ENCODE data around the gene TBC1D16.

TBC1D16 gene

DNA sequence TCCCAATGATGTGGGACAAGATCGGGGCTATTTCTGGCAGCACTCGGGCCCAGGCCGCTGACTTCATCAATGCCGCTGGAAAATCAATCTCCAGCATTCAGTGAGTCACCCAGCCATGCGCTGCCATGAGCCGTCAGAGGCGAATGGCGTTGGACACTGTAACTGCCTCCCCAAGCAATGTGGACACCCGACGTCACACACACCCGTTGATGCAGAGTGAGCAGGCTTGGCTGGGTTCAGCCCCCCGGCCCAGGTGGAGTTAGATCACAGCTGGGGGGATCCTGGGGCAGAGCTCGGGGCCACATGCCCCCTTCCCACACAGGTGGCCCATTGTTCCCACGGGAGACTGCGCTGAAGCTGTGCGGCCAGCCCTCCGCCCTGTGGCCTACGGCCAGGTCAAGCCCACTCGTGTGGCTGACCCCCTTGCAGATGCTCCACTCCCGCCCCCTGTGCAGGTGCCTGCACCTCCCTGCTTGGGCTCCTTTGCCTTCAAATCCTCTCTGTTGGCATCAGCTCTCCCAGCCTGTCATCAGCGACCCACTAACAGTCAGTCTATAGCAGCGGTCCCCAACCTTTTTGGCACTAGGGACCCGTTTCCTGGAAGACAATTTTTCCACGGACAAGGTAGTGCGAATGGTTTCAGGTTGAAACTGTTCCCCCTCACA lies 89.9 kb downstream of the TBC1D16 start:
- Histone ChIP-seq H3K36me3 (ENCODE audit: control insufficient read depth, insufficient read depth, low read length) (peaks cover 6% of the 10 kb centered on the region), H3K27me3 (ENCODE audit: control insufficient read depth, insufficient read depth, low read length, poor library complexity, severe bottlenecking) (peaks cover 23% of the 10 kb centered on the region), H3K27ac (ENCODE audit: insufficient read depth, low read depth, low read length, poor library complexity, severe bottlenecking) (no peak overlapping the region), H3K4me1 (ENCODE audit: control insufficient read depth, insufficient read depth, low read length) (peaks cover 23% of the 10 kb centered on the region), H3K4me3 (ENCODE audit: insufficient read depth, low read depth, low read length) (no peak overlapping the region), H3K9me3 (ENCODE audit: control insufficient read depth, low read length) (no peaks in the 10 kb centered on the region)
- 94 to 96% methylated on average over 25 of the region's 25 CpGs for WGBS, 2 experiments

DNA sequence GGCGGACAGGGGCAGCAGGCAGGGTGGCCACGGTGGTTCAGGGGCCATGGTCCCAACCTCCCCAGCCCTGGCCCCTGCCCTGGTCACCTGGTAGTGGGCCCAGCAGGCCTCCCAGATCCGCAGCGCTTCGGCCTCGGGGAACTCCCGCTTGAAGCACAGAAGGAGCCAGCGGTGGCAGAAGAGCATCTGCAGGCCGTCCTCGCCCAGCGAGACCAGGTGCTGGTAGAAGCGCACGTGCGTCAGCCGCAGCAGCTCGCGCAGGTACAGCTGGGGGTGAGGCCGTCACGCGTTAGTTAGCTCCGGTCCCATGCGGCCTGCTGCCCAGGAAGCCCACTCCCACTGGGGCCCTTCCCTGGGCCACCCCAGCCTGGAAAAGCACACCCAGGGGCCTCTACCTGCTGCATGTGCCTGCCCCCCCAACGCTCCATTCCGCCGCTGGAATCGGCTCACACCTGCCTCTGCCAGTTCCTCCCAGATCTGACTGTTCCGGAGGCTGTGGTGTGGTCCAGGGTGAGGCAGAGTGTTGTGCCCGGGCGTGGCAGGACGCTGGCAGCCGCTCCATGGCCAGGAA lies 90.8 kb downstream of the TBC1D16 start:
- 94 to 95% methylated on average over 31 of the region's 31 CpGs for WGBS, 2 experiments
- Histone ChIP-seq H3K9me3 (ENCODE audit: control insufficient read depth, low read length) (no peaks in the 10 kb centered on the region), H3K27ac (ENCODE audit: insufficient read depth, low read depth, low read length, poor library complexity, severe bottlenecking) (no peak overlapping the region), H3K4me3 (ENCODE audit: insufficient read depth, low read depth, low read length) (no peak overlapping the region), H3K27me3 (ENCODE audit: control insufficient read depth, insufficient read depth, low read length, poor library complexity, severe bottlenecking) (peaks cover 15% of the 10 kb centered on the region), H3K36me3 (ENCODE audit: control insufficient read depth, insufficient read depth, low read length) (peaks cover 7% of the 10 kb centered on the region), H3K4me1 (ENCODE audit: control insufficient read depth, insufficient read depth, low read length) (peaks cover 16% of the 10 kb centered on the region)

DNA sequence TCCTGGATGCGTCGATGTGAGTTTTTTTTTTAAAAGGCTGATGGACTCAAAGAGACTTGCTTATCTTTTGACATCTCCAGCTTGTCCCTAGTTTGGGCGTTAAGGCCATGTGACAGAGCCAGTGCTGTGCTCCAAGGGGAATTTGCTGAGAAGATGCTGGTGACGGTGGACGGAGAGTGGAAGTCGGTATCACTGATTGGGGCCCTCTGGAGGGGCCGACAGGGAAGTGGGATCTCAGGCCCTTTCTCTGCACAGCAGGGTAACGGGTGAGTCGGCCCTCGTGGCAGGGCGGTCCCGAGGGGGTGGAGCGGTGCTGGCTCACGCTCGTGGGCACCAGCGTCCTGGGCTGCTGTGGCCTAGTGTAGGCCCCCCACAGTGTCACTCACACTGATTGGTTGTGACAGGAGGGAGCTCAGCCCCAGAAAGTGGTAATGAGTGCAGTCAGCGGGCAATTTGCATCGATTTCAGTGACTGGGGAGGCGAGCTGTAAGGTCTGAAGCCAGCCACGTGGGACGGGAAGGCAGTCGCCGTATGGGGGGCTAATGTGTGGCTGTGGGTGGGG lies 91.3 kb downstream of the TBC1D16 start:
- peaks cover 10% of the 10 kb centered on the region for H3K4me1 ChIP-seq (ENCODE audit: control insufficient read depth, insufficient read depth, low read length)
- H3K27ac ChIP-seq (ENCODE audit: insufficient read depth, low read depth, low read length, poor library complexity, severe bottlenecking) = no peak overlapping the region
- 93 to 94% methylated on average over 23 of the region's 23 CpGs for WGBS, 2 experiments
- H3K27me3 ChIP-seq (ENCODE audit: control insufficient read depth, insufficient read depth, low read length, poor library complexity, severe bottlenecking) = peaks cover 10% of the 10 kb centered on the region
- peaks cover 10% of the 10 kb centered on the region for H3K36me3 ChIP-seq (ENCODE audit: control insufficient read depth, insufficient read depth, low read length)
- H3K9me3 ChIP-seq (ENCODE audit: control insufficient read depth, low read length) = no peaks in the 10 kb centered on the region
- no peak overlapping the region for H3K4me3 ChIP-seq (ENCODE audit: insufficient read depth, low read depth, low read length)

DNA sequence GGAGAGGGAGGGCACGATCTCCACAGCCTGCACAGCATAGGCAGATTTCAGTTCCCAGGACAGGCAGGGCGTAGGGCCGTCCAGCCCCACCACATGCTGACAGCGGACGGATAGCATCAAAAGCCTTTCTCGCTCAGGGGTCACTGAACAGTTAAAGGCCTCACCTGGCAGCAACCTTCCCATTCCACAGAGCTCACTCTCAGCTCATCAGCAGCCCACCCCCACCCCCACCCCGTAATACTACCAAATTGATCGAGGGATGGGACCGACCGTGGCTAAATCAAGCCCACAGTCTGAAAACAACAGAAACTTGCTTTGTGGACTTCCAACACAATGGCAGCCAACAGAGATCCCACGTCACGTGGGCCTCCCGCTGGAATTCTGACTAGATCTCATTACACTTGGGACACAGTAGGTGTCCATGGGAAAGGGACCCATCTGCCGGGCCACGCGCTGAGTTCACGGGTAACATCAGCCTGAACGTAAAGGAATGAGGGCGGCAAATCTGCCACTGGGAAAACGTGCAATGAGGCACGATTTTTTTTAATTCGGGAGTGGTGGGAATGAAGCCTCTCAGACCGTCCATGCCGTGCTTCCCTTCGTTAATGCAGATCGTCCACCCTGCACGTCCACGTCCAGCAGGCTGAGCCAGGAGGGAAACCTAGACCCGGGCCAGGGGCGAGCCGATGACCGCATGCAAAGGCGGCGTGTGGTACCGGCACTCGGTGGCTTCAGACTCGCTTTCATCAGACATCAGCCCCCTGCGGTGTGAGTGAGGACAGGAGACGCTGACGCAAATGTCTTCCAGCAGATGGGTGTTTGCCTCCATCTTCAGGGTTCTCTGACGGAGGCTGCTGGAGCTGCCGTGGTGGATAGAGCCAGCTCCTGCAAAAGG lies 92.1 kb downstream of the TBC1D16 start:
- Histone ChIP-seq H3K36me3 (ENCODE audit: control insufficient read depth, insufficient read depth, low read length) (peaks cover 10% of the 10 kb centered on the region), H3K4me3 (ENCODE audit: insufficient read depth, low read depth, low read length) (no peak overlapping the region), H3K4me1 (ENCODE audit: control insufficient read depth, insufficient read depth, low read length) (peaks cover 3% of the 10 kb centered on the region), H3K9me3 (ENCODE audit: control insufficient read depth, low read length) (no peaks in the 10 kb centered on the region), H3K27me3 (ENCODE audit: control insufficient read depth, insufficient read depth, low read length, poor library complexity, severe bottlenecking) (peaks cover 2% of the 10 kb centered on the region), H3K27ac (ENCODE audit: insufficient read depth, low read depth, low read length, poor library complexity, severe bottlenecking) (no peak overlapping the region)
- 94 to 95% methylated on average over 42 of the region's 42 CpGs for WGBS, 2 experiments

DNA sequence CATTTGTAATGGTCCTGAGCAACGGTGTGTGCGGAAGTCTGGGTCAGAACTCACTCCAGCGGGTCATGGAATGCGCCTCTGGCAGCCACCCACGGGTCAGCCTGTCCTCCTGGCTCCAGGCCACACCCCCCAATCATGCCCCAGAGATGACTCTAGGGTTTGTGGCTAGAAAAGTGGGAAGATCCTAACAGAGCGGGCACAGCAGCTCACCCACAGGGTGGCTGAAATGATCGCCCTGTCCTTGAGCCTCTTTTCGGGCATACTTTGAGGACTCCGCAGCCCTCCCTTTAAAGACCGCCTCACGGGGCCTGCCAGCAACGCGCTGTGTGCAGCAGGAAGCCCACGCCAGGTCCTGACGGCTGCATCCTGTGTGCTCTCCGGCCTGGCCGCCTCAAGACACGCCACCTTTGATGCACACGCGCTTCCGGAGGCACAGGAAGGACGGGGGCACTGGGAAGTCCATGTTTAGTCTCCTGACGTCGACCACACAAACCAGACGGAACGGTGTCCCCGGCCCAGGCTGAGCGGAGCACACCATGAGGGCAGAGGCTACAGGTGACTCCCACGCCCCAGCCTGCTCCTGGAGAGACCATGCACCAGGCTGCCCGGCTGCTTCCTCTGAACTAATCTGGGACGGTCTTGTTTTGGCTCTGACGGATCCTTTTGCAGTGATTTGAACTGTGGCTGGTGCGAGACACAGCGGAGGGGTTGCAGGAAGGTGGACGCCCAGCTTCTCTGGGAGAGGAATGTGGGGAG lies 92.9 kb downstream of the TBC1D16 start:
- no peaks in the 10 kb centered on the region for H3K9me3 ChIP-seq (ENCODE audit: control insufficient read depth, low read length)
- no peak overlapping the region for H3K4me3 ChIP-seq (ENCODE audit: insufficient read depth, low read depth, low read length)
- H3K36me3 ChIP-seq (ENCODE audit: control insufficient read depth, insufficient read depth, low read length) = peaks cover 10% of the 10 kb centered on the region
- WGBS, 2 experiments = 93 to 94% methylated on average over 35 of the region's 35 CpGs
- H3K4me1 ChIP-seq (ENCODE audit: control insufficient read depth, insufficient read depth, low read length) = peaks cover under 1% of the 10 kb centered on the region
- no peak overlapping the region for H3K27ac ChIP-seq (ENCODE audit: insufficient read depth, low read depth, low read length, poor library complexity, severe bottlenecking)
- no peaks in the 10 kb centered on the region for H3K27me3 ChIP-seq (ENCODE audit: control insufficient read depth, insufficient read depth, low read length, poor library complexity, severe bottlenecking)

DNA sequence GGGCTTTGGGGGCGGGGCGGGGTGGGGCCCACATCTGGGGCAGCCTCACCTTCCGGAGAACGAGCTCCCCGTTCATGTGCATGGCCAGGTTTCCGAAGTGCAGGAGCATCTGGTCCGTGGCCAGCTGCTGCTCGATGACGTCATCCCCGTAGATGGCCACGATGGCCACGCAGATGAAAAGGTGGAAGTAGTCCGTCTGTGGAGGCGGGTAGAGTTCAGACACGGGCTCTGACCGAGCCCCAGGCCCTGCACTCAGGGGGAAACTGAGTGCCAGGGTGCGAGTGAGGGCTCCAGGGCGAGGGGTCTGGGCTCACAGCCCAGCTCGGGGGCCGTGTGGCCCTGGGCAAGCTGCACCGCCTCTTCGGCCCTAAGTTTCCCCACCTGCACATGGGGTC lies 93.7 kb downstream of the TBC1D16 start:
- no peaks in the 10 kb centered on the region for H3K27me3 ChIP-seq (ENCODE audit: control insufficient read depth, insufficient read depth, low read length, poor library complexity, severe bottlenecking)
- no peak overlapping the region for H3K4me3 ChIP-seq (ENCODE audit: insufficient read depth, low read depth, low read length)
- no peaks in the 10 kb centered on the region for H3K9me3 ChIP-seq (ENCODE audit: control insufficient read depth, low read length)
- peaks cover 8% of the 10 kb centered on the region for H3K4me1 ChIP-seq (ENCODE audit: control insufficient read depth, insufficient read depth, low read length)
- H3K27ac ChIP-seq (ENCODE audit: insufficient read depth, low read depth, low read length, poor library complexity, severe bottlenecking) = no peak overlapping the region
- peaks cover 4% of the 10 kb centered on the region for H3K36me3 ChIP-seq (ENCODE audit: control insufficient read depth, insufficient read depth, low read length)
- 93 to 94% methylated on average over 22 of the region's 22 CpGs for WGBS, 2 experiments

DNA sequence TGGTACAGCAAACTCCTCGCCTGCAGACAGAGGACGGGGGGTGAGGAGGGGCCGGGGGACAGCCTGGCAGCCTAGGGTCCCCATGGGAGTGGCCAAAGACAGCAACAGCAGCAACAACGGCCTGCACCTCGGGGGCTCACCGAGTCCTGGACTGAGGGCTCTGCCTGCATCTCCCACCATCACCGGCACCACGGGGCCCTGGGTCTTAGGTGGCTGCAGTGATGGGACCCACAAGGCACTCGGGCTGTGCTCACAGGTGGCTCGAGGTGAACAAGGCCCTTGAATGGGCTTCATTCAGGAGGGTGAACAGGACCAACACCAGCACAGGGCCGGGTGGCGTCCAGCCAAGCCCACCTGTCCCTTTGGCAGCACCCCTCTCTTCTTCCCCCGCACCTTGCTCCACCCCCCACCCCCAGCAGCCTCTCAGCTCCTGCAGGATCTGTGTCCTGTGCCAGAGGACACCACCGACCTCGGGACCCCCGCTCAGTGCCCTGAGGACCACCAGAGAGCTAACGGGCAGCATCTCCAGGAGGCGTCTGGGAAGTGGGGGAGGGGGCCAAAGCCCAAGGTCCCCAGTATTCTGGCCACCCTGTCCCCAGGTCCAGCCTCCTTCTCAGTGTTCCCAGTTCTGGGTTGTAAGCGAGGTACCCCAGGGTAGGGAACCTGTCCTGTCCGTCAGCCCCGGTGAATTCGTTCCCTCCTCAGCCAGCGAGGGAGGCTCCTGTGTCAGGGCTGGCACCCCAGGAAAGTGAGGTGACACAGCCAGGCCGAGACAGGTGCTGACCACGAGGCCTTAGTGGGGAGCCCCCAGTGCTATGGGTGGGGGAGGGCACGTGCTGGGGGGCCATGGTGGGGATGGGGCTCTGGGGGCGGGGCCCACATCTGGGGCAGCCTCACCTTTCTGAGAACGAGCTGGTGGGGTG lies 94.3 kb downstream of the TBC1D16 start:
- peaks cover 14% of the 10 kb centered on the region for H3K4me1 ChIP-seq (ENCODE audit: control insufficient read depth, insufficient read depth, low read length)
- no peaks in the 10 kb centered on the region for H3K27me3 ChIP-seq (ENCODE audit: control insufficient read depth, insufficient read depth, low read length, poor library complexity, severe bottlenecking)
- no peaks in the 10 kb centered on the region for H3K9me3 ChIP-seq (ENCODE audit: control insufficient read depth, low read length)
- H3K4me3 ChIP-seq (ENCODE audit: insufficient read depth, low read depth, low read length) = no peak overlapping the region
- no peak overlapping the region for H3K27ac ChIP-seq (ENCODE audit: insufficient read depth, low read depth, low read length, poor library complexity, severe bottlenecking)
- peaks cover 4% of the 10 kb centered on the region for H3K36me3 ChIP-seq (ENCODE audit: control insufficient read depth, insufficient read depth, low read length)
- 91% methylated on average over 27 to 28 of the region's 28 CpGs for WGBS, 2 experiments

DNA sequence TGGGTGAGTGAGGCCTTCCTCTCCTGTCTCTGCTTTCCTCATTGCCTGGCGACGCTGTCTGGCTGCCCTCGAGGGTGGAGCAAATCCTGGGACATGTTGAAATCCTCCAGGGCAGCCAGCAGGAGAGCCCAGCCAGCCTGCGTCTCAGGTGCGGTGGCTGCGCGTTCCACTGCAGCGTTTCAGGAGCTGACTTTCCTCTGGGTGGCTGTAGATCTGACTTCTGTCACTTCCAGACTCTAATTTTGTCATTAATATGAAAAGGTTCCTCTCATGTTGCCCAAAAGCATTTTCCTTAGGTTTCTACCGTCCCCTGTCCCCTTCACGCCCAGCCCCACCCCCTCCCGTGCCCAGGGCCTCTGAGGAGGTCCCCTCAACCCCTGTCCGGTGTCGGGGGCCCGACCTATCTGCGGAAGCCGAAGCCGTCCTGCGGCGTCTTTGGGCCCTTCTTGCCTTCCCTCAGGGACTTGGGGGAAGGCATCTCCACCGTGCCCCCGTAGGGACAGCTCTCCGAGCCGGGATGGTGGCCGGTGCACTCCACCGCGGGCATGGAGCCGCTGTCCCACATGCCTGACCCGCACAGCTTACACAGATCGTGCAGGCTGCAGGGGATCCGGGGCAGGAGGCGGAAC lies 95.1 kb downstream of the TBC1D16 start:
- no peaks in the 10 kb centered on the region for H3K27me3 ChIP-seq (ENCODE audit: control insufficient read depth, insufficient read depth, low read length, poor library complexity, severe bottlenecking)
- WGBS, 2 experiments = 93 to 95% methylated on average over 31 of the region's 31 CpGs
- no peak overlapping the region for H3K4me3 ChIP-seq (ENCODE audit: insufficient read depth, low read depth, low read length)
- H3K27ac ChIP-seq (ENCODE audit: insufficient read depth, low read depth, low read length, poor library complexity, severe bottlenecking) = no peak overlapping the region
- peaks cover 14% of the 10 kb centered on the region for H3K4me1 ChIP-seq (ENCODE audit: control insufficient read depth, insufficient read depth, low read length)
- no peaks in the 10 kb centered on the region for H3K9me3 ChIP-seq (ENCODE audit: control insufficient read depth, low read length)
- peaks cover 4% of the 10 kb centered on the region for H3K36me3 ChIP-seq (ENCODE audit: control insufficient read depth, insufficient read depth, low read length)
